ENCODE measurements around the gene MYH14.
"Not testable (repeated sequence)": the region's sequence is repeated elsewhere in the genome, so short reads cannot be mapped to it uniquely, and the experiment has no call there.

MYH14 gene

DNA sequence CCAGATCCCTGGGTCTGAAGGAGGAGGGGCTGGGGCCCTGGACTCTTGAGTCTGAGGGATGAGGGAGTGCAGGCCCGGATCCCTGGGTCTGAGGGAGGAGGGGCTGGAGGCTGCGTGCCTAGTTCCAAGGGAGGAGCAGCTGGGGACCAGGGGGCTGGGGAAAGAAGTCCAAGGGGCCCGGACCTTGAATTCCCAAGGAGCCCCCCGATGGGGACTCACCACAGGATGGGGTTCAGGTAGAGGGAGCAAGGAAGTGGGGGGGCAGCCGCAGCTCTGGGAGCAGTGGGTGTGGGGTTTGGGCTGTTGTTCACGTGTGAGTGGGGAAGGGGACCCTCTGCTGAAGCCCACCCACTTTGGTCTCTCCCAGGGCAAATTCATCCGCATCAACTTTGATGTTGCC lies 23.1 kb downstream of the MYH14 start:
- Histone ChIP-seq H3K27me3 (ENCODE audit: control insufficient read depth, low read length) (no peaks in the 10 kb centered on the region), H3K36me3 (ENCODE audit: control insufficient read depth, low read length) (no peaks in the 10 kb centered on the region), H3K79me2 (ENCODE audit: control insufficient read depth, low read length) (no peaks in the 10 kb centered on the region), H3K4me2 (ENCODE audit: low read length) (no peak overlapping the region), H3K27ac (ENCODE audit: low read depth, low read length) (no peak overlapping the region), H3K4me1 (ENCODE audit: control insufficient read depth, low read length) (no peaks in the 10 kb centered on the region), H3F3A (ENCODE audit: control insufficient read depth, insufficient read depth) (no peaks in the 10 kb centered on the region), H3K9me3 (ENCODE audit: control insufficient read depth, insufficient read depth, low read length) (peaks cover 8% of the 10 kb centered on the region; the same call in 1 of the 2 replicates), H4K20me1 (ENCODE audit: control insufficient read depth, insufficient read depth, low read depth, low read length) (no peaks in the 10 kb centered on the region), H3K9me2 (replicated peaks; ENCODE audit: control insufficient read depth, low read length) (no peaks in the 10 kb centered on the region), H3K4me3 (ENCODE audit: low read length) (no peak overlapping the region)
- TF ChIP-seq CTCF (IDR thresholded peaks at IDR 0.05; ENCODE audit: low read depth, low read length, poor library complexity, severe bottlenecking): no peak

DNA sequence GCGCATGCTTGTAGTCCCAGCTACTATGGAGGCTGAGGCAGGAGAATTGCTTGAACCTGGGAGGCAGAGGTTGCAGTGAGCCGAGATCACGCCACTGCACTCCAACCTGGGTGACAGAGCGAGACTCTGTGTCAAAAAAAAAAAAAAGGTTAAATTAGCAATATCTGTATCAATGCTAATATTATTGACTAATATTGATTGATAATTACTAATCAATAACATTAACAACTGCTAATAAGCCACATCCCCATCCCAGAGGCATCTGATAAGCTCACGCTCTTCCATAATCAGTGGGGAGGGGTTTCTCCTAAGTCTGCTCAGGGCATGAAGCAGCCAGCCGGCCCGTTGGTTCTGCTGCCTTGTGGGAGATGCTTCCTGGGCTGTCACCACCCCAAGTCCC lies 24.7 kb downstream of the MYH14 start:
- not testable (repeated sequence) for H3K27ac ChIP-seq (ENCODE audit: low read depth, low read length); H3K4me2 ChIP-seq (ENCODE audit: low read length); H3K36me3 ChIP-seq (ENCODE audit: control insufficient read depth, low read length); H3K4me1 ChIP-seq (ENCODE audit: control insufficient read depth, low read length); H3K27me3 ChIP-seq (ENCODE audit: control insufficient read depth, low read length); H3K4me3 ChIP-seq (ENCODE audit: low read length); H3F3A ChIP-seq (ENCODE audit: control insufficient read depth, insufficient read depth); H3K9me3 ChIP-seq (ENCODE audit: control insufficient read depth, insufficient read depth, low read length); H3K9me2 ChIP-seq (replicated peaks; ENCODE audit: control insufficient read depth, low read length); H3K79me2 ChIP-seq (ENCODE audit: control insufficient read depth, low read length); H4K20me1 ChIP-seq (ENCODE audit: control insufficient read depth, insufficient read depth, low read depth, low read length)

DNA sequence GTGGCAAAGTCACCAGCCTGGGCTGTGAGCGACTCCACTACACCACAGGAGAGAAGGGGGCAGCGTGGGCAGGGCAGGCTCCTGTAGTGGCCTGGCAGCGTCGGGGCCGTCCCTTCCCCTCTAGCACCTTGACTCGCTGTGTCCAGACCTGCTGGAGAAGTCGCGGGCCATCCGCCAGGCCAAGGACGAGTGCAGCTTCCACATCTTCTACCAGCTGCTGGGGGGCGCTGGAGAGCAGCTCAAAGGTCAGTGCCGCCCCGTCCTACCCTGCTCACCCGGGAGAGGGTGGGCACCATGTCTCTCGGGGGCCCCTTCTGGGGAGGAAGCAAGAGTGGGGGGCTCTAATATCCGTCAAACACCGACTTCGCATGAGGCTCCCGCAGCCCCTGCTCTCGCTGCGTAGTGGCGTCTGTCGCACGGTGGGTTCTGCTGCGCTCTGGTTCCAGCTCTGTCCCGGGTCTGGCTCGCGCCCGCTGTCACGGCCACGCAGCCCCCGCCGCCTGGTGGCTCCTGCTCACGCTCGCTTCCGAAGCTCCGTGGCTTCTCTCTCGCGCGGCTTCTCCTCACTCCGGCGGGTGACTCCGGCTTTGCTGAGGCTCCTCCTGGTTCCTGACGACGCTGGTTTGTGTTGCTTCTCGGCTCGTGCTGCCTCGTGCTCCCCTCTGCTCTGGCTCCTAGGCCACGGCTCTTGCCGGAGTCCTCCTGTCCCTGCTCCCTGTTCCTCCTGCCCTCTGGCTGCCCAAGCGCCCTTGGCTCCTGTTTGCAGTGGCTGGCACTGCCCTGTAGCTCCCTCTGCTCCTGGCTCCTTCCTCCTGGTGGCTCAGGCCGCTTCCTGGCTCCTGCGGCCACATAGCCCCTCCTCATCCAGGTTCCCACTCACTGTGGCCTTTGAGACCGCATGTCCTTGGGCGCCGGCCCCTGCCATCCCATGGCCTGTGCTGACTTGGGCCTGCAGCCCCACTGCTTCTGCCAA lies 27.2 kb downstream of the MYH14 start:
- no peaks in the 10 kb centered on the region for H3K27me3 ChIP-seq (ENCODE audit: control insufficient read depth, low read length)
- H3K4me2 ChIP-seq (ENCODE audit: low read length): no peak overlapping the region
- H3K27ac ChIP-seq (ENCODE audit: low read depth, low read length): no peak overlapping the region
- H3F3A ChIP-seq (ENCODE audit: control insufficient read depth, insufficient read depth): no peaks in the 10 kb centered on the region
- no peaks in the 10 kb centered on the region for H3K9me2 ChIP-seq (replicated peaks; ENCODE audit: control insufficient read depth, low read length)
- H3K4me1 ChIP-seq (ENCODE audit: control insufficient read depth, low read length): no peaks in the 10 kb centered on the region
- no peak overlapping the region for H3K4me3 ChIP-seq (ENCODE audit: low read length)
- no peaks in the 10 kb centered on the region for H3K79me2 ChIP-seq (ENCODE audit: control insufficient read depth, low read length)
- no peaks in the 10 kb centered on the region for H4K20me1 ChIP-seq (ENCODE audit: control insufficient read depth, insufficient read depth, low read depth, low read length)
- no peaks in the 10 kb centered on the region for H3K9me3 ChIP-seq (ENCODE audit: control insufficient read depth, insufficient read depth, low read length)
- H3K36me3 ChIP-seq (ENCODE audit: control insufficient read depth, low read length): no peaks in the 10 kb centered on the region
- TF ChIP-seq EZH2phosphoT487 (IDR thresholded peaks at IDR 0.05; ENCODE audit: borderline replicate concordance, low read length) (no peak), CTCF (IDR thresholded peaks at IDR 0.05; ENCODE audit: low read depth, low read length, poor library complexity, severe bottlenecking) (peak; percentile 34)

GRCh38 chr19:50231417-50231816 lies 28.0 kb downstream of the MYH14 start:
- not testable (repeated sequence) for H3K4me1 ChIP-seq (ENCODE audit: control insufficient read depth, low read length); H3K27me3 ChIP-seq (ENCODE audit: control insufficient read depth, low read length); H3K4me2 ChIP-seq (ENCODE audit: low read length); H3K79me2 ChIP-seq (ENCODE audit: control insufficient read depth, low read length); H4K20me1 ChIP-seq (ENCODE audit: control insufficient read depth, insufficient read depth, low read depth, low read length); H3K9me3 ChIP-seq (ENCODE audit: control insufficient read depth, insufficient read depth, low read length); H3K4me3 ChIP-seq (ENCODE audit: low read length); H3K27ac ChIP-seq (ENCODE audit: low read depth, low read length); H3K36me3 ChIP-seq (ENCODE audit: control insufficient read depth, low read length); H3K9me2 ChIP-seq (replicated peaks; ENCODE audit: control insufficient read depth, low read length); H3F3A ChIP-seq (ENCODE audit: control insufficient read depth, insufficient read depth)

Data from DOHH2 (cell line).